BJ (cell line): Measurements from ENCODE around the gene MMP24. TPM values are rescaled to one million over a fixed set of nuclear protein-coding genes. Genes with fewer than 3 reads are reported as not detected.
A peak's percentile ranks its signal among the peaks of the same experiment; 100 is the strongest.

Source experiments
- CTCF ChIA-PET: fragments of 350-600 bp; formaldehyde crosslinking; extraction: SDS; loops from one replicate; lab custom pipeline; 2021; ENCODE audit warnings: antibody characterized with exemption, inconsistent platforms; lab: Yijun Ruan, JAX
- POLR2A ChIA-PET: fragments of 300-600 bp; sonication (Branson Sonifier 250); formaldehyde crosslinking; extraction: SDS; loops from one replicate; lab custom pipeline; 2021; ENCODE audit warnings: antibody characterized with exemption; lab: Charles Lee
- DNase-seq: peaks from one replicate; pipeline ENCODE4 v3.0.0-alpha.2; 2011; ENCODE audit warnings: low read depth
- H3K27me3 ChIP-seq: 2 replicates; pipeline ENCODE4 v1.6.0; 2011; ENCODE audit warnings: low read length; ENCODE audit not compliant: control insufficient read depth, insufficient read depth
- H3K36me3 ChIP-seq: 2 replicates; pipeline ENCODE4 v1.5.1; 2011; ENCODE audit warnings: low read length; ENCODE audit not compliant: control insufficient read depth, insufficient read depth
- H3K4me3 ChIP-seq: 2 replicates; pipeline ENCODE4 v1.5.1; 2011; ENCODE audit warnings: low read depth, mild to moderate bottlenecking, control low read depth, low read length
- CTCF ChIP-seq: IDR thresholded peaks from 2 replicates; pipeline ENCODE4 v1.5.1; 2011; ENCODE audit warnings: low read depth, mild to moderate bottlenecking, control low read depth, inconsistent platforms, low read length, moderate library complexity; ENCODE audit not compliant: insufficient read depth
- polyA plus RNA-seq: library from polyadenylated mRNA; depleted of rRNA; stranded (reverse); fragments of >200 nt; gene quantifications from 2 replicates; pipeline ENCODE4 v1.2.3, GENCODE V29; 2011

The MMP24 gene
- polyA plus RNA-seq, 1 experiment = 2.3 TPM

- ChIA-PET POLR2A (no interaction called here), CTCF (interaction anchor here (0.6 to 2.4 kb wide), 3 partner anchors 23 to 1802 kb away, joined by 3 to 8 read pairs (median 3); no protein-coding TSS in a partner anchor)
- DNase-seq = no peak
- H3K4me3 ChIP-seq = no peak overlapping the region
- H3K27me3 ChIP-seq = no peaks in the 10 kb centered on the region
- H3K36me3 ChIP-seq = peaks cover 24% of the 10 kb centered on the region
- TF ChIP-seq CTCF = no peak
Measured at GRCh38 chr20:35280523-35280922, 54.0 kb downstream of the MMP24 start.

- TF ChIP-seq CTCF = no peak
- POLR2A ChIA-PET = no interaction called here
- CTCF ChIA-PET = no interaction called here
- no peaks in the 10 kb centered on the region for H3K27me3 ChIP-seq
- DNase-seq = no peak
- H3K4me3 ChIP-seq = no peak overlapping the region
- H3K36me3 ChIP-seq = peaks cover 22% of the 10 kb centered on the region
Measured at GRCh38 chr20:35281506-35282101, 55.1 kb downstream of the MMP24 start.

GRCh38 chr20:35283441-35284266, 57.2 kb downstream of the MMP24 start:
- Histone ChIP-seq H3K27me3 (no peaks in the 10 kb centered on the region), H3K4me3 (peak overlapping the region; percentile 91), H3K36me3 (peaks cover 20% of the 10 kb centered on the region)
- CTCF ChIA-PET = interaction anchor here (0.7 to 2.5 kb wide), 7 partner anchors 13 to 154 kb away, joined by 3 to 10 read pairs (median 4); partner anchors contain the start of gene GDF5
- no peak for TF ChIP-seq CTCF
- POLR2A ChIA-PET = interaction anchor here (0.9 to 1.2 kb wide), 3 partner anchors 22 to 172 kb away, joined by 3 to 21 read pairs (median 3); partner anchors contain the start of gene CEP250
- DNase-seq = no peak

GRCh38 chr20:35284267-35284991, 57.9 kb downstream of the MMP24 start, which contains the start of gene EIF6:
TSS of gene EIF6 (minus strand) at chr20:35284772. CDS start at chr20:35284487, 285 bp downstream.
- CTCF ChIA-PET = interaction anchor here (0.6 to 2.5 kb wide), 9 partner anchors 12 to 179 kb away, joined by 3 to 10 read pairs (median 4); partner anchors contain the start of gene GDF5
- Histone ChIP-seq H3K27me3 (no peaks in the 10 kb centered on the region), H3K36me3 (peaks cover 13% of the 10 kb centered on the region), H3K4me3 (peak within 1 kb of the TSS; percentile 91)
- POLR2A ChIA-PET = interaction anchor here (0.6 to 1.2 kb wide), 5 partner anchors 22 to 1573 kb away, joined by 3 to 21 read pairs (median 4); partner anchors contain the start of gene CEP250
- TF ChIP-seq CTCF = no peak
- DNase-seq = no peak
